NCI-H146 treated with DMSO at 0.1 percent for 48 hours (cell line): Measurements from ENCODE around the gene B4GALT1.
"Not testable (repeated sequence)": the region's sequence is repeated elsewhere in the genome, so short reads cannot be mapped to it uniquely, and the experiment has no call there.

Experiments used
- DNase-seq: peaks from one replicate; lab custom pipeline; 2025; ENCODE audit not compliant: unreplicated experiment; lab: John Stamatoyannopoulos, UW

B4GALT1 gene

GRCh38 chr9:33185406-33185805, 18.3 kb upstream of the B4GALT1 start:
- DNase-seq, result no peak

- DNase-seq, result no peak
These were observed 17.8 kb upstream of the B4GALT1 start for GRCh38 chr9:33184963-33185362.

GRCh38 chr9:33182519-33182918, 15.4 kb upstream of the B4GALT1 start:
- DNase-seq, result no peak

- no peak for DNase-seq
These were observed 13.5 kb upstream of the B4GALT1 start for GRCh38 chr9:33180526-33181184.

GRCh38 chr9:33178972-33179697, 12.0 kb upstream of the B4GALT1 start:
- no peak for DNase-seq

- DNase-seq, result no peak
These were observed 10.5 kb upstream of the B4GALT1 start for GRCh38 chr9:33177639-33178038.

- DNase-seq, result no peak
These were observed 9.9 kb upstream of the B4GALT1 start for GRCh38 chr9:33177086-33177485.

GRCh38 chr9:33175649-33176325, 8.7 kb upstream of the B4GALT1 start:
- DNase-seq, result no peak

- DNase-seq, result no peak
These were observed 5.4 kb upstream of the B4GALT1 start for GRCh38 chr9:33172256-33173238.

GRCh38 chr9:33170464-33171415, 3.6 kb upstream of the B4GALT1 start:
- DNase-seq, result peak; percentile 62

GRCh38 chr9:33168941-33169544, 1.9 kb upstream of the B4GALT1 start:
- no peak for DNase-seq

- DNase-seq, result no peak
These were observed 881 bp upstream of the B4GALT1 start for GRCh38 chr9:33167972-33168461.

- no peak for DNase-seq
These were observed 679 bp downstream of the B4GALT1 start for GRCh38 chr9:33166231-33167083.

- peak; percentile 34 for DNase-seq
These were observed 1.6 kb downstream of the B4GALT1 start for GRCh38 chr9:33165263-33166151.

GRCh38 chr9:33164921-33165262, 2.2 kb downstream of the B4GALT1 start:
- not testable (repeated sequence) for DNase-seq

- DNase-seq, result no peak
These were observed 2.9 kb downstream of the B4GALT1 start for GRCh38 chr9:33164138-33164809.
